HG03460 (cell line): ENCODE data around the gene PAPSS2.

Experiments
- ATAC-seq: cut with Tn5 transposase; IDR thresholded peaks from one replicate; pipeline ENCODE4 v1.9.1; 2021; ENCODE audit not compliant: unreplicated experiment

The PAPSS2 gene

GRCh38 chr10:87669752-87670151, 10.1 kb downstream of the PAPSS2 start:
- no peak for ATAC-seq

- ATAC-seq: no peak
Measured at GRCh38 chr10:87670586-87670985, 10.9 kb downstream of the PAPSS2 start.

- ATAC-seq: no peak
Measured at GRCh38 chr10:87671139-87671815, 11.6 kb downstream of the PAPSS2 start.

- ATAC-seq: no peak
Measured at GRCh38 chr10:87672551-87672950, 12.9 kb downstream of the PAPSS2 start.

- no peak for ATAC-seq
Measured at GRCh38 chr10:87674943-87675342, 15.3 kb downstream of the PAPSS2 start.

- ATAC-seq: no peak
Measured at GRCh38 chr10:87675396-87676376, 16.0 kb downstream of the PAPSS2 start.

- no peak for ATAC-seq
Measured at GRCh38 chr10:87677595-87677994, 17.9 kb downstream of the PAPSS2 start.

GRCh38 chr10:87678302-87678701, 18.6 kb downstream of the PAPSS2 start:
- ATAC-seq: no peak

- no peak for ATAC-seq
Measured at GRCh38 chr10:87683356-87683755, 23.7 kb downstream of the PAPSS2 start.

GRCh38 chr10:87684001-87684638, 24.4 kb downstream of the PAPSS2 start:
- no peak for ATAC-seq

GRCh38 chr10:87685832-87686574, 26.3 kb downstream of the PAPSS2 start:
- no peak for ATAC-seq

GRCh38 chr10:87691506-87692070, 31.9 kb downstream of the PAPSS2 start:
- ATAC-seq: no peak

- ATAC-seq: no peak
Measured at GRCh38 chr10:87692956-87693484, 33.3 kb downstream of the PAPSS2 start.

- ATAC-seq: no peak
Measured at GRCh38 chr10:87694011-87694794, 34.5 kb downstream of the PAPSS2 start.

GRCh38 chr10:87695074-87695473, 35.4 kb downstream of the PAPSS2 start:
- no peak for ATAC-seq

- ATAC-seq: no peak
Measured at GRCh38 chr10:87696922-87697745, 37.5 kb downstream of the PAPSS2 start.

GRCh38 chr10:87700031-87700796, 40.5 kb downstream of the PAPSS2 start:
- ATAC-seq: no peak
